Measurements from ENCODE around the gene FTO. TPM values are rescaled to one million over a fixed set of nuclear protein-coding genes. Genes with fewer than 3 reads are reported as not detected.

FTO gene
- total RNA-seq, 1 donor from 2014 or later: 107 TPM

- Mint-ChIP-seq H3K27ac (ENCODE audit: unreplicated experiment) (no peak overlapping the region), H3K4me1 (peaks cover 8% of the 10 kb centered on the region), H3K36me3 (ENCODE audit: low read depth) (peaks cover 9% of the 10 kb centered on the region), H3K9me3 (peaks cover 5% of the 10 kb centered on the region), H3K27me3 (ENCODE audit: low read depth) (no peaks in the 10 kb centered on the region), H3K4me3 (no peak overlapping the region)
- no peak for TF ChIP-seq CTCF (conservative IDR thresholded peaks at IDR 0.05)
- DNase-seq (ENCODE audit: low read depth, low spot score): no peak
Measured at GRCh38 chr16:54102888-54103866, 399.2 kb downstream of the FTO start.

GRCh38 chr16:54106057-54106456 lies 402.1 kb downstream of the FTO start:
- DNase-seq (ENCODE audit: low read depth, low spot score): no peak
- peaks cover 8% of the 10 kb centered on the region for H3K36me3 Mint-ChIP-seq (ENCODE audit: low read depth)
- H3K27me3 Mint-ChIP-seq (ENCODE audit: low read depth): no peaks in the 10 kb centered on the region
- peaks cover 5% of the 10 kb centered on the region for H3K9me3 Mint-ChIP-seq
- no peaks in the 10 kb centered on the region for H3K4me1 Mint-ChIP-seq
- no peak overlapping the region for H3K4me3 Mint-ChIP-seq
- no peak for TF ChIP-seq CTCF (conservative IDR thresholded peaks at IDR 0.05)
- no peak overlapping the region for H3K27ac Mint-ChIP-seq (ENCODE audit: unreplicated experiment)

- no peak for DNase-seq (ENCODE audit: low read depth, low spot score)
- H3K4me3 Mint-ChIP-seq: no peak overlapping the region
- no peak for TF ChIP-seq CTCF (conservative IDR thresholded peaks at IDR 0.05)
- H3K27me3 Mint-ChIP-seq (ENCODE audit: low read depth): no peaks in the 10 kb centered on the region
- no peak overlapping the region for H3K27ac Mint-ChIP-seq (ENCODE audit: unreplicated experiment)
- H3K9me3 Mint-ChIP-seq: no peaks in the 10 kb centered on the region
- H3K4me1 Mint-ChIP-seq: no peaks in the 10 kb centered on the region
- H3K36me3 Mint-ChIP-seq (ENCODE audit: low read depth): no peaks in the 10 kb centered on the region
Measured at GRCh38 chr16:54107583-54108202, 403.7 kb downstream of the FTO start.

GRCh38 chr16:54110016-54110981 lies 406.3 kb downstream of the FTO start:
- no peak for DNase-seq (ENCODE audit: low read depth, low spot score)
- Mint-ChIP-seq H3K4me1 (no peaks in the 10 kb centered on the region), H3K27ac (ENCODE audit: unreplicated experiment) (no peak overlapping the region), H3K27me3 (ENCODE audit: low read depth) (no peaks in the 10 kb centered on the region), H3K4me3 (no peak overlapping the region), H3K36me3 (ENCODE audit: low read depth) (peaks cover 8% of the 10 kb centered on the region), H3K9me3 (no peaks in the 10 kb centered on the region)
- TF ChIP-seq CTCF (conservative IDR thresholded peaks at IDR 0.05): no peak
